Measurements from ENCODE around the gene ZNF502. TPM values are rescaled to one million over a fixed set of nuclear protein-coding genes. Genes with fewer than 3 reads are reported as not detected.

Gene ZNF502
- total and polyA plus RNA-seq, 9 donors = 4.1 to 11.2 (median 7.8) TPM

GRCh38 chr3:44729384-44729910 is 17.0 kb downstream of the ZNF502 start, which contains the start of gene ZNF501:
ZNF501 (plus strand) TSS chr3:44729635; CDS start chr3:44734422, 4,787 bp downstream.
- H3K27me3 ChIP-seq = no peaks in the 10 kb centered on the region
- H3K4me1 ChIP-seq (ENCODE audit: insufficient read depth) = no peaks in the 10 kb centered on the region
- H3K9me3 ChIP-seq = peaks cover 9 to 31% of the 10 kb centered on the region in 2 donors
- 0 to 1% (median 1%) methylated on average over 45 to 46 of the region's 46 CpGs for WGBS, 3 donors
- H3K27ac ChIP-seq = no peak within 1 kb of the TSS
- peak within 1 kb of the TSS; percentile 59 for H3K4me3 ChIP-seq
- peak; percentile 88 to 92 (median 92) for DNase-seq
- no peaks in the 10 kb centered on the region for H3K36me3 ChIP-seq
- intact Hi-C loops (cut with DNase I) = no loop called here
- peak; percentile 43 for TF ChIP-seq POLR2A (IDR thresholded peaks at IDR 0.05)
- no peak for TF ChIP-seq CTCF (IDR thresholded peaks at IDR 0.05)
- no peak for TF ChIP-seq EP300 (IDR thresholded peaks at IDR 0.05)

GRCh38 chr3:44734646-44735168 is 22.2 kb downstream of the ZNF502 start:
- Histone ChIP-seq H3K4me3 (no peak overlapping the region), H3K36me3 (no peaks in the 10 kb centered on the region), H3K27me3 (no peaks in the 10 kb centered on the region), H3K27ac (no peak overlapping the region), H3K9me3 (peaks cover 6 to 28% of the 10 kb centered on the region in 2 donors), H3K4me1 (ENCODE audit: insufficient read depth) (no peaks in the 10 kb centered on the region)
- intact Hi-C loops (cut with DNase I) = no loop called here
- WGBS, 3 donors = 95 to 98% (median 97%) methylated on average over 3 of the region's 3 CpGs
- DNase-seq = no peak
- TF ChIP-seq POLR2A (IDR thresholded peaks at IDR 0.05) = no peak
- no peak for TF ChIP-seq EP300 (IDR thresholded peaks at IDR 0.05)
- no peak for TF ChIP-seq CTCF (IDR thresholded peaks at IDR 0.05)

GRCh38 chr3:44761101-44761423 is 48.6 kb downstream of the ZNF502 start:
- peak overlapping the region; percentile 87 for H3K4me3 ChIP-seq
- 1 to 2% (median 2%) methylated on average over 15 of the region's 15 CpGs for WGBS, 3 donors
- peaks cover 3% of the 10 kb centered on the region for H3K4me1 ChIP-seq (ENCODE audit: insufficient read depth)
- no peaks in the 10 kb centered on the region for H3K27me3 ChIP-seq
- no peak for DNase-seq
- TF ChIP-seq EP300 (IDR thresholded peaks at IDR 0.05) = no peak
- no peak for TF ChIP-seq POLR2A (IDR thresholded peaks at IDR 0.05)
- H3K36me3 ChIP-seq = no peaks in the 10 kb centered on the region
- H3K9me3 ChIP-seq = peaks cover 0 to 4% of the 10 kb centered on the region in 2 donors
- intact Hi-C loops (cut with DNase I) = no loop called here
- no peak overlapping the region for H3K27ac ChIP-seq

GRCh38 chr3:44761424-44762169 is 49.1 kb downstream of the ZNF502 start, which contains the start of the genes KIAA1143 and KIF15:
KIAA1143 (minus strand) TSS chr3:44761619; CDS start chr3:44761602, 17 bp downstream.
KIF15 (plus strand) TSS chr3:44761794; CDS start chr3:44761866, 72 bp downstream.
- TF ChIP-seq POLR2A (IDR thresholded peaks at IDR 0.05) (peak; percentile 44), EP300 (IDR thresholded peaks at IDR 0.05) (no peak), CTCF (IDR thresholded peaks at IDR 0.05) (no peak)
- WGBS, 3 donors = 1 to 2% (median 2%) methylated on average over 62 to 64 of the region's 64 CpGs
- Histone ChIP-seq H3K4me1 (ENCODE audit: insufficient read depth) (peaks cover 3% of the 10 kb centered on the region), H3K4me3 (peak within 1 kb of the TSS; percentile 87), H3K27me3 (no peaks in the 10 kb centered on the region), H3K27ac (no peak within 1 kb of the TSS), H3K9me3 (peaks cover 0 to 4% of the 10 kb centered on the region in 2 donors), H3K36me3 (no peaks in the 10 kb centered on the region)
- intact Hi-C loops (cut with DNase I) = no loop called here
- DNase-seq = peak; percentile 94 to 98 (median 97)
